ENCODE measurements around the gene PAK5.

The PAK5 gene

GRCh38 chr20:9581509-9581908, 257.4 kb downstream of the PAK5 start:
- Histone ChIP-seq H3K9me3 (ENCODE audit: control insufficient read depth, insufficient read depth, low read length) (no peaks in the 10 kb centered on the region), H3K36me3 (ENCODE audit: insufficient read depth, low read length) (no peaks in the 10 kb centered on the region), H3K9ac (ENCODE audit: low read depth, low read length) (no peak overlapping the region), H3K4me1 (ENCODE audit: insufficient read depth, low read length) (peaks cover 10% of the 10 kb centered on the region)

GRCh38 chr20:9578594-9578993, 260.3 kb downstream of the PAK5 start:
- peaks cover 30% of the 10 kb centered on the region for H3K4me1 ChIP-seq (ENCODE audit: insufficient read depth, low read length)
- H3K9me3 ChIP-seq (ENCODE audit: control insufficient read depth, insufficient read depth, low read length) = no peaks in the 10 kb centered on the region
- H3K36me3 ChIP-seq (ENCODE audit: insufficient read depth, low read length) = no peaks in the 10 kb centered on the region
- no peak overlapping the region for H3K9ac ChIP-seq (ENCODE audit: low read depth, low read length)

- H3K9me3 ChIP-seq (ENCODE audit: control insufficient read depth, insufficient read depth, low read length) = no peaks in the 10 kb centered on the region
- no peaks in the 10 kb centered on the region for H3K36me3 ChIP-seq (ENCODE audit: insufficient read depth, low read length)
- H3K4me1 ChIP-seq (ENCODE audit: insufficient read depth, low read length) = peaks cover 36% of the 10 kb centered on the region
- H3K9ac ChIP-seq (ENCODE audit: low read depth, low read length) = no peak overlapping the region
These were observed 261.5 kb downstream of the PAK5 start for GRCh38 chr20:9577397-9577796.

- H3K9ac ChIP-seq (ENCODE audit: low read depth, low read length) = no peak overlapping the region
- peaks cover 42% of the 10 kb centered on the region for H3K4me1 ChIP-seq (ENCODE audit: insufficient read depth, low read length)
- H3K9me3 ChIP-seq (ENCODE audit: control insufficient read depth, insufficient read depth, low read length) = no peaks in the 10 kb centered on the region
- H3K36me3 ChIP-seq (ENCODE audit: insufficient read depth, low read length) = no peaks in the 10 kb centered on the region
These were observed 262.2 kb downstream of the PAK5 start for GRCh38 chr20:9576695-9577094.

- Histone ChIP-seq H3K9ac (ENCODE audit: low read depth, low read length) (no peak overlapping the region), H3K9me3 (ENCODE audit: control insufficient read depth, insufficient read depth, low read length) (no peaks in the 10 kb centered on the region), H3K36me3 (ENCODE audit: insufficient read depth, low read length) (no peaks in the 10 kb centered on the region), H3K4me1 (ENCODE audit: insufficient read depth, low read length) (peaks cover 49% of the 10 kb centered on the region)
These were observed 263.0 kb downstream of the PAK5 start for GRCh38 chr20:9575836-9576235.

- H3K9ac ChIP-seq (ENCODE audit: low read depth, low read length) = no peak overlapping the region
- H3K9me3 ChIP-seq (ENCODE audit: control insufficient read depth, insufficient read depth, low read length) = no peaks in the 10 kb centered on the region
- no peaks in the 10 kb centered on the region for H3K36me3 ChIP-seq (ENCODE audit: insufficient read depth, low read length)
- peaks cover 56% of the 10 kb centered on the region for H3K4me1 ChIP-seq (ENCODE audit: insufficient read depth, low read length)
These were observed 264.1 kb downstream of the PAK5 start for GRCh38 chr20:9574776-9575175.

GRCh38 chr20:9574181-9574580, 264.7 kb downstream of the PAK5 start:
- no peaks in the 10 kb centered on the region for H3K36me3 ChIP-seq (ENCODE audit: insufficient read depth, low read length)
- H3K9ac ChIP-seq (ENCODE audit: low read depth, low read length) = no peak overlapping the region
- H3K4me1 ChIP-seq (ENCODE audit: insufficient read depth, low read length) = peaks cover 56% of the 10 kb centered on the region

GRCh38 chr20:9573335-9574151, 265.3 kb downstream of the PAK5 start:
- no peak overlapping the region for H3K9ac ChIP-seq (ENCODE audit: low read depth, low read length)
- H3K4me1 ChIP-seq (ENCODE audit: insufficient read depth, low read length) = peaks cover 56% of the 10 kb centered on the region
- H3K9me3 ChIP-seq (ENCODE audit: control insufficient read depth, insufficient read depth, low read length) = no peaks in the 10 kb centered on the region
- H3K36me3 ChIP-seq (ENCODE audit: insufficient read depth, low read length) = no peaks in the 10 kb centered on the region

More at GRCh38 chr20:9574181-9574580, 264.7 kb downstream of the PAK5 start:
- no peaks in the 10 kb centered on the region for H3K9me3 ChIP-seq (ENCODE audit: control insufficient read depth, insufficient read depth, low read length)

- peaks cover 56% of the 10 kb centered on the region for H3K4me1 ChIP-seq (ENCODE audit: insufficient read depth, low read length)
- no peak overlapping the region for H3K9ac ChIP-seq (ENCODE audit: low read depth, low read length)
- H3K36me3 ChIP-seq (ENCODE audit: insufficient read depth, low read length) = no peaks in the 10 kb centered on the region
- no peaks in the 10 kb centered on the region for H3K9me3 ChIP-seq (ENCODE audit: control insufficient read depth, insufficient read depth, low read length)
These were observed 266.2 kb downstream of the PAK5 start for GRCh38 chr20:9572670-9573069.

- H3K9me3 ChIP-seq (ENCODE audit: control insufficient read depth, insufficient read depth, low read length) = no peaks in the 10 kb centered on the region
- peaks cover 48% of the 10 kb centered on the region for H3K4me1 ChIP-seq (ENCODE audit: insufficient read depth, low read length)
- no peak overlapping the region for H3K9ac ChIP-seq (ENCODE audit: low read depth, low read length)
- no peaks in the 10 kb centered on the region for H3K36me3 ChIP-seq (ENCODE audit: insufficient read depth, low read length)
These were observed 267.1 kb downstream of the PAK5 start for GRCh38 chr20:9571783-9572182.

- no peak overlapping the region for H3K9ac ChIP-seq (ENCODE audit: low read depth, low read length)
- H3K9me3 ChIP-seq (ENCODE audit: control insufficient read depth, insufficient read depth, low read length) = no peaks in the 10 kb centered on the region
- H3K36me3 ChIP-seq (ENCODE audit: insufficient read depth, low read length) = no peaks in the 10 kb centered on the region
- peaks cover 42% of the 10 kb centered on the region for H3K4me1 ChIP-seq (ENCODE audit: insufficient read depth, low read length)
These were observed 268.3 kb downstream of the PAK5 start for GRCh38 chr20:9570612-9571011.

- Histone ChIP-seq H3K9me3 (ENCODE audit: control insufficient read depth, insufficient read depth, low read length) (no peaks in the 10 kb centered on the region), H3K36me3 (ENCODE audit: insufficient read depth, low read length) (no peaks in the 10 kb centered on the region), H3K9ac (ENCODE audit: low read depth, low read length) (no peak overlapping the region), H3K4me1 (ENCODE audit: insufficient read depth, low read length) (peaks cover 15% of the 10 kb centered on the region)
These were observed 271.9 kb downstream of the PAK5 start for GRCh38 chr20:9566977-9567376.

- Histone ChIP-seq H3K9ac (ENCODE audit: low read depth, low read length) (no peak overlapping the region), H3K36me3 (ENCODE audit: insufficient read depth, low read length) (no peaks in the 10 kb centered on the region), H3K4me1 (ENCODE audit: insufficient read depth, low read length) (peaks cover 8% of the 10 kb centered on the region; the same call in 1 of the 2 replicates), H3K9me3 (ENCODE audit: control insufficient read depth, insufficient read depth, low read length) (no peaks in the 10 kb centered on the region)
These were observed 272.8 kb downstream of the PAK5 start for GRCh38 chr20:9565910-9566550.

- Histone ChIP-seq H3K36me3 (ENCODE audit: insufficient read depth, low read length) (no peaks in the 10 kb centered on the region), H3K9me3 (ENCODE audit: control insufficient read depth, insufficient read depth, low read length) (no peaks in the 10 kb centered on the region), H3K9ac (ENCODE audit: low read depth, low read length) (no peak overlapping the region), H3K4me1 (ENCODE audit: insufficient read depth, low read length) (0 out of 2 replicates have a peak, but pooled peaks cover 5% of the 10 kb centered on the region)
These were observed 281.5 kb downstream of the PAK5 start for GRCh38 chr20:9557411-9557810.

GRCh38 chr20:9555781-9556180, 283.1 kb downstream of the PAK5 start:
- no peaks in the 10 kb centered on the region for H3K9me3 ChIP-seq (ENCODE audit: control insufficient read depth, insufficient read depth, low read length)
- H3K4me1 ChIP-seq (ENCODE audit: insufficient read depth, low read length) = 0 out of 2 replicates have a peak, but pooled peaks cover 5% of the 10 kb centered on the region
- H3K9ac ChIP-seq (ENCODE audit: low read depth, low read length) = no peak overlapping the region
- H3K36me3 ChIP-seq (ENCODE audit: insufficient read depth, low read length) = no peaks in the 10 kb centered on the region

All from ES-I3 (cell line).